GM19452 (cell line): ENCODE results near the gene ZMAT5.
"Not testable (repeated sequence)": the region's sequence is repeated elsewhere in the genome, so short reads cannot be mapped to it uniquely, and the experiment has no call there.

Source experiments
- ATAC-seq: cut with Tn5 transposase; IDR thresholded peaks from one replicate; pipeline ENCODE4 v1.9.1; 2021; ENCODE audit not compliant: unreplicated experiment

The ZMAT5 gene

DNA sequence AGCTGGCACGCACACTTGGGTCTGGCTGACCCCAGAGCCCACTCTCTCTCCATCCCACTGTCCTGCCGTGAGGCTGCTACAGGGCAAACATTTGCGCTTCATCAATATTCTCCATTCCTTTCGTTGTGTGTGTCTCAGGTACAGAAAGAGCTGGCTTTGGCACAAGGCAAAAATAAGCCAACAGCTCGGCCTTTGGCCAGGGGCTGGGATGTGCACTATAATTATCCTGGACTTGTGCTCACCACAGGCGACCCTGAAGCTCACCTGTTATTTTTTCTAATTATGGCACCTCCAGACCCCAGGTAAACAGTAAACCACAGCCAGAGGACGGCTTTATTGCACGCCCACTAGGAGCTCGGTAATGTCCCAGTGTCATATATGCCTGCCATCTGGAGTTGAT, 10.9 kb downstream of the ZMAT5 start:
- ATAC-seq = no peak

DNA sequence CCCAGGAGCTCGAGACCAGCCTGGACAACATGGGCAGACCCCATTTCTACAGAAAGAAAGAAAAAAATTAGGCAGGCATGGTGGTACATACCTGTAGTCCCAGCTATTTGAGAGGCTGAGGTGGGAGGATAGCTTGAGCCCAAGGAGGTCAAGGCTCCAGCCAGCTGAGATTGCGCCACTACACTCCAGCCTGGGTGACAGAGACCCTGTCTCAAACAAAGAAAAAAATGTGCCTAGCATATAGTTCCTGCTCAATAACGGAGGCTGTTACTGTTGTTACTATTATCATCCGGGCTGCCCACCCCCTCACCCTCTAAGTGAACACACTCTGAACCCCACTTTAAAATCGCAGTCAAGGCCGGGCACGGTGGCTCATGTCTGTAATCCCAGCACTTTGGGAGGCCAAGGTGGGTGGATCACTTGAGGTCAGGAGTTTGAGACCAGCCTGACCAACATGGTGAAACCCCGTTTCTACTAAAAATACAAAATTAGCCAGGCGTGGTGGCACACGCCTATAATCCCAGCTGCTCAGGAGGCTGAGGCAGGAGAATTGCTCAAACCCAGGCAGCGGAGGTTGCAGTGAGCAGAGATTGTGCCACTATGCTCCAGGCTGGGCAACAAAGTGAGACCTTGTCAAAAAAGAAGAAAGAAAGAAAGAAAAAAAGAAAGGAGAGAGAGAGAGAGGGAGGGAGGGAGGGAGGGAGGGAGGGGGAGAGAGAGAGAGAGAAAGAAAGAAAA, 12.0 kb downstream of the ZMAT5 start:
- not testable (repeated sequence) for ATAC-seq

DNA sequence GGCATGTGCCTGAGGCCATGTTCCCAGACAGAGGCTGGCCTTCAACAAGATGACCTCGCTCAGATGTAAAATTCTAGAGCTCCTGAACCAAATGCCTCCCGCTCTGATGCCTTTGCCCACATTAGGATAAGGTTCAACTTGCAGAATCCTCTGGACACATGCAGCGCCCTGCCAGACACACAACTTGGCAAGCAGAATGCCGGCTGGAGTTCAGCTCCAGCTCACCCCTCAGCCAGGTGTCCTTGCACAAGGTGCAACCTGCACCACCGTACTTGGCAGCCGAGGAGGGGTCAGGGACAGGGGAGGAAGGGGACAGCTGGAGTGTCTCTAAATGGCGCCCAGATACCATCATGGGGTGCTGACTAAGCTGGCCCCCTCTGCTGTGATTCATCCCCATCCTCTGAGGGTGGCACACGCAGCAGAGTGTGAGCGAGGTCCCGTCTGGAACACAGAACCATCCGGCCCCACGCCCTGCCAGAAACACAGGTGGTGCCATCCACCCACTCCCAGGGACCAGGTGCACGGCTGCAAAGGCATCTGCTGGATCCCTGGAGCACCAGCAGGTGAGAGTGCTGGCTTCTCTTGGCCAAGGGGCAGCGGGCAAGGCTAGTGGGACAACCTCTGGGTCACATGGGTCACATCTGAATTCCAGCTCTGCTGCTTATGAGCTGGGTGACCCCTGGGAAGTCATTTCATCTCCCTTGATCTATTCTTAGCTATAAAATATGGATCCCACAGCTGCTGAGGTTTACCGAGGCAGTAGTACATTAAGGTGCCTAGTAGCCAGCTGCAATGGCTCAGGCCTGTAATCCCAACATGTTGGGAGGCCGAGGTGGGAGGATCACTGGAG, 12.8 kb downstream of the ZMAT5 start:
- no peak for ATAC-seq

DNA sequence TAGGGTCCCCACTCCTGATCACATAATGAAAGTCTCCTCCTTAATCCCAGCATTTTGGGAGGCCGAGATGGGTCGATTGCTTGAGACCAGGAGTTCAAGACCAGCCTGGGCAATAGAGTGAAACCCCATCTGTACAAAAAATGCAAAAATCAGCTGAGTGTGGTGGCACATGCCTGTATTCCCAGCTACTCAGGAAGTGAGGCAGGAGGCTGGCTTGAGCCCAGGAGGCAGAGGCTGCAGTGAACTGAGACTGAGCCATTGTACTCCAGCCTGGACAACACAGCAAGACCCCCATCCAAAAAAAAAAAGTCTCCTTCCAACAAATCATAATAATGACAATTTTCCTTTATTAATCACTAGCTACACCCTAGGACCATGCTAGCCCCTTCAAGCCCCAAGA, 15.1 kb downstream of the ZMAT5 start:
- no peak for ATAC-seq

DNA sequence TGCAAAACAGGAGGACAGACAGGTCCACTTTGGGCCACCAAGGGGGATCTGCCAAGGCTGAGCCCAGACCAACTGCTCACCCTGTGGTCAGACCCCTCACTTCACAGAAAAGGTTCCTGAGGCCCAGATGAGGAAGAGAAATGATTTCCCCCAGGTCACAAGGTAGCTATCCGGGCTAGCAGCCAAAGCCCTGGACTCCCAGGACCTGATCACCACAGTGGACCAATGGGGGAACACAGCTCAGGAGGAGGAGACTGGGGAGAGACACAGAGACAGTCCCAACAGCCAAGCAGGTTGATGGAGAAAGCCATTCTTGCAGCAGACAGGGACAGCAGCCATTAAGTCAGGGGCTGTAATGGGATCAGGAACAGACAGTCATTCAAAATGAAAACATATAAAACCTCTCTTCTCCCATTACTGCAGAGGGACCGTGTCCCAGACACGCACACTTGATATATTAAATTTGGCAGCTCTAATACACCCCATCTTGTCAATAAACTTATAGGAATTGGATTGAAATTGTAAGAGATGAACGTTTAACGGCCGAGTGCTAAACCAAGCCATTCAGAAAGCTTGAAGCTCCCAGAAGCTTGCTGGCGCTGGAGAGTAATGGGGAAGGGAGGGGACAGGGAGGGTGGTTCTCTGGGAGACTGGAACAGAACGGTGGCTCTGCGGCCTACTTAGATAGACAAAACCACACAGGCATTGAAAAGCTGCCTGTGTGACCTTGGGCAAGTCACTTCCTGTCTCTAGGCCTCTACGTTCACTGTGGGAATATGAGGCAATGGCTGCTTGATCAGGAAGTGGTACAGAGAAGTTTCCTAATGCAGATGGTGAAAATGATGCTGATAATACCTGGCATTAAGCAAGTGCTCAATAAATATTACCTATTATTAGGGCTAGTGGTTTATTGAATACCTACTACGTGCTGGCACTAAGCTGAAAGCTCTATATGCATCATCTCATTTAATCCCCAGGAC, 16.0 kb downstream of the ZMAT5 start:
- ATAC-seq = no peak

DNA sequence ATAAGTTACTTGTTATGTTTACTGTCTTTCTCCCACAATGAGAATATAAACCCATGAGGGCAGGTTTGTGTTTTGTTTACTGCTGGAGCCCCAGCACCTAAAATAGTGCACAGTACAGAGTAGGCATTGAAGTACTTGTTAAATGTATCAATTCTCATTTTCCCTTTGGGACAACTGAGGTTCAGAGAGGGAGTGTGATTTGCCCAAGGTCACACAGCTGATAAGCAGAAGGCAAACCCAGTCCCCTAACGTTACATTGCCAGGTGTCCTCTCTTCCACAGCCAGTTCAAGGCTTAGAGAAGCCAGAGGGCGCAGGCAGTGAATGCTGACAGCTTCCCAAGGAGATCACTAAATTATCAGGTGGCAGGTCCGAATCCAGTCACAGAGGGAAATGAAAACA, 16.8 kb downstream of the ZMAT5 start:
- no peak for ATAC-seq

DNA sequence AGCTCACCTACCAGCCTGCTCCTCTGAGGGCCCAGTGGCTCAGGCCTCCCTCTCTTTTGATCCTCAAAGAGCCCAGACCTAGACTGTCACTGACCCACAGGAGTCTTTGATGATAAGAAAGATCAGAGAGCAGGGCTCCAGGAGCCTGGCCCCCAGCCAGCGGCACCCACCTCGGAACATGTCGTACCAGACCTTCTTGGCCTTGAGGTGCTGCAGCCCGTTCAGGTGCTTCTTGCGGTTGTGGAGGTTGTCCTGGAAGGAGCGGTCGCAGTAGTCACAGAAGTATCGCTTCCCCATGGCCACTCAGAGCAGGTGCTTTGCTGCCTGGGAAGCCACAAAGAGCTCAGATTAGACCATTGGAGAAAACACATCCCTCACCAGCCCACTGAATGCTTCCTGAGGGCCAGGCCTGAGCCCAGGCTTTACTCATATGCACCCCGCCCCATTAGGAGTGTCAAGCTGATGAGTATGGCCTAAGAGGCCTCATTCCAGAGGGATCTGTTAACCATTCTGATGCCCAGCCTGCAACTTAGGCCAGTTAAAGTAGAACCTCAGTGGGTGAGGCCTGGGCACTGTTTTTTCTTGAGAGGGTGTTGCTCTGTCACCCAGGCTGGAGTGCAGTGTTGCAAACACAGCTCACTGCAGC, 18.4 kb downstream of the ZMAT5 start:
- ATAC-seq = no peak

DNA sequence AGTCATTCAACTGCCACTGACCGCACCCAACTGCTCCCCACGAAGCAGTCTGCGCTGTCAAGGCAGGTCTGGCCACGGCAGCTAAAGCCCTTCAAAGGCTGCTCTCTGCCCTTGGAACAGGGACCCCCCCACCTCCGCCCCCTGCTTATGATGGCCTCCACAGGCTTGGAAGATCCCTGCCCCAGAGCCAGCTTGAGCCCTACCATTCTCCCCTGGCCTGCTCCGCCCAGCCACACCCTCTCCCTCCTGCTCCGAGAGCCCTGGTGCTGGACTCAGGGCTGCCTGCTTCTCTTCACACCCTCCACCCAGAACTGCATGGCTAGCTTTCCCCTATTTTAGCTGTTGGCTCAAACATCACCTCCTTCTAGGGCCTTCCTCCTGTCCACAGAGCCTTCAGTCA, 19.0 kb downstream of the ZMAT5 start:
- no peak for ATAC-seq

DNA sequence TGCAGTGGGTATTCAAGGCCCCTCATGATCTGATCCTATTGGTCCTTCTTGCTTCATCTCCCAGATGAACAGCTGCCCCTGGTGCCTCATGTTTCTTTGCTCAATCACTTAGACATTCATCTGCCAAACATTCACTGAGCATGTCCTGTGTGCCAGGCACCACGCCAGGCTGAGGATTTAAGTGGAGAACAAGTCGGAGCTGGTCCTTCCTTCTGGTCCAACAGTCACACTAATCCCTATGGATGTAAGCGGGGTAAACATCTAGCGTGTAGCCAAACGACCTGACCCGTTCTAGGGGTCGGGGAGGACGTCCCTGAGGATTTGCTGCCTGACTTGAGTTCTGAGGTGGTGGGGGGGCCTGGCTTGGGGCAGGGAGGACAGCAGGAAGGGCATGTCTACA, 21.9 kb downstream of the ZMAT5 start:
- no peak for ATAC-seq

DNA sequence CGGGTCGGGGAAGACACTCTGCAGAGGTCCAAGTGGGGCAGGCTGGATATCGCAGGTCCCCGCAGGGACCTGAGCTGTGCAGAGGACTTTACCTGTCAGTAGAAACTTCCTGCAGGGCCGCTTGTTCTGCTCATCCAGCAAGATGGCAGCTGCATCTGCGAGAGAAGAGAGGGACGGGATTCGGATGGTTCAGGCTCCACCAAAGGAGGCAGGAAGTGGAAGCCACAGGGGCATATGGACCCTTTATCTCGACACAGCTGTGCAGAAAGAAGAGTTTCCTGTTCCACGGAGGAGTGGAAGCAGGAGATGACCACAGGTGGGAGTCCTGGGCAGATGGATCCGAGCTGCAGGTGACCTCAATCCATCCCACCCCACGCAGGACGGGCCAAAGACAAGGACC, 24.5 kb downstream of the ZMAT5 start:
- ATAC-seq = no peak

DNA sequence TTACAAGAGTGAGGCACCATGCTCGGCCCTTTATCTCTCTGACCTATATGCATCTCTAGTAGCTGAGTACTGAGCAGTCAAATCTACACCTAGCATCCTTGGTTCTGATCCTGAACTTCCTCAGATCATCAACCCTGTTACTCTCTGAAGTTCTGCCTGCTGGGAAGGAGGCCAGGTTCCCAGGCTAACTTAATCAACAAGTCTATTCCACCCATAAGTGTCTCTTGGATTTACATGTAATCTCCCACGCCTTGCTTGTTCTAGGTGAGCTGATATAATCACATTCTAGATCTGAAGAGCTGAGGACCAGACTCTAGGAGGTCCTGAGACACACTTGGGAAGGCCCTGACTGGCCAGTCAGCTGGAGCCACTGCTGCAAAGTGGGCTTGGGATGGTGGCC, 24.9 kb downstream of the ZMAT5 start:
- ATAC-seq = no peak

DNA sequence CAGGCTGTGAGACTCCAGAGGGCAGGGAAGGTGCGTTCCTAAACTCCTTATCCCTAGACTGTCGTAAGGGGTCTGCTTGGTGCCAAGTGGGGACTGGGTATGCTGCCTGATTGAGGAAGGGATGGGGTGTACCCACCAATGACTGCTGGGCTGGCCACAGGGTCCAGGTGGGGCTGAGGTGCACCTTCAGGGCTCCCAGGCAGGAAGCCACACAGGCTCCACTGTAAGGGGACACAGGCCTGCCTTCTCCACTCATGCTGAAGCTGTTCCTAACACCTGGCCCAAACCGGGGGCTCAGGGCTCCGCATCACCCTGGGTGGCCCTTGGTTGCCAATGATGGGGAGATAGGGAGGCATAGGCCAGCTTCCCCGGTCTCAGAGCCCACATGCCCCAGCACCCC, 26.6 kb downstream of the ZMAT5 start:
- no peak for ATAC-seq

DNA sequence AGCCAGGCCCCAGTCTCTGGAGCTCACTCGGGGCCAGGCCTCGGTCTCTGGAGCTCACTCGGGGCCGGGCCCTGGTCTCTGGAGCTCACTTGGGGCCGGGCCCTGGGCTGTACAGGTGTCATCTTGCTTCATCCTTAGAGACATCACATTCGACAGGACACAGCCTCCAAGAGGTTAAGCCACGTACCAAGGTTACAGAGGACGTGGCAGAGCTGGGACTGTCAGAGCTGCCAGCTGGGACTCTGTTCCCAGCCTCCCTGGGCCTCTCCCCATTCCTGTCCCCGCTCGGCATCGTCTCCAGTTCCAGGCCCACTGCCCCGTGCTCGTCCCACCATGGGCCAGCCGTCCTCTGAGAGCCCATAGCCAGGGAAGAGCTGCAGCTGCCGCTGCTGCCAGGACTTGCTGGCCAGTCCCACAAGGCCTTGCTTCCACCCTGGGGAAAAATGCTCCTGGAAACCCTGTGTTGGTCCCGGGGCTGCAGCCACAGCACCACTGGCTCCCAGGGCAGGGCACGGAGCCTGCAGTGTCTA, 27.4 kb downstream of the ZMAT5 start:
- no peak for ATAC-seq

DNA sequence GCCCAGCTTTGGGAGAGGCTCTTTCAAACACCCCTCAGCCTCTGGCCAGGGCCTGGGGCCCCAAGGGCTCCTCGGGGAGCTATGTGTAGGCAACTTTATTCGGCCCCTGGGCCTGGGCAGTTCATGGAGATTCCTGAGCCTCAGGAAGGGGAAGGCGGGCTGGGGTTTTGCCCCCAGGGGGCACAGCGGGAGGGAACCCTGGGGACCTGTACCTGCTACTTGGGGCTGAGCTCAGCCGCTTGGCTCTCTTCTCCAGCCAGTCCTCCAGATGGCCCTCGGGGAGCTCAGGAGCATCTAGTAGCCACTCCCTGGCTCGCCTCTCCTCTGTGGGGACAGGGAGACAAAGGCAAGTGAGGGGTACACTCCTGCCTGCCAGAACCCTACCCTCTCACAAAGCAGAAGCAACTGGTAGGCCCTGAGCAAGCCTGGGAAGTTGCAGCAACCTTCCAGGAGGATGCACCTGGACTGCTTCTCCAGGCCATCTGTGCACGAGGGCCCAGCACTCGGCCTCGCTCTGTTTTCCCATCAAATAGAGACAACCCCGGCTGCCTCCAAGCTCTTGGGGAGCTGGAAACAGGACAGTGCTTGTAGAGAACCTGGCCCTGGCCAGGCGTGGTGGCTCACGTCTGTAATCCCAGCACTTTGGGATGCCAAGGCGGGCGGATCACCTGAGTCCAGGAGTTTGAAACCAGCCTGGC, 28.5 kb downstream of the ZMAT5 start:
- ATAC-seq = no peak

DNA sequence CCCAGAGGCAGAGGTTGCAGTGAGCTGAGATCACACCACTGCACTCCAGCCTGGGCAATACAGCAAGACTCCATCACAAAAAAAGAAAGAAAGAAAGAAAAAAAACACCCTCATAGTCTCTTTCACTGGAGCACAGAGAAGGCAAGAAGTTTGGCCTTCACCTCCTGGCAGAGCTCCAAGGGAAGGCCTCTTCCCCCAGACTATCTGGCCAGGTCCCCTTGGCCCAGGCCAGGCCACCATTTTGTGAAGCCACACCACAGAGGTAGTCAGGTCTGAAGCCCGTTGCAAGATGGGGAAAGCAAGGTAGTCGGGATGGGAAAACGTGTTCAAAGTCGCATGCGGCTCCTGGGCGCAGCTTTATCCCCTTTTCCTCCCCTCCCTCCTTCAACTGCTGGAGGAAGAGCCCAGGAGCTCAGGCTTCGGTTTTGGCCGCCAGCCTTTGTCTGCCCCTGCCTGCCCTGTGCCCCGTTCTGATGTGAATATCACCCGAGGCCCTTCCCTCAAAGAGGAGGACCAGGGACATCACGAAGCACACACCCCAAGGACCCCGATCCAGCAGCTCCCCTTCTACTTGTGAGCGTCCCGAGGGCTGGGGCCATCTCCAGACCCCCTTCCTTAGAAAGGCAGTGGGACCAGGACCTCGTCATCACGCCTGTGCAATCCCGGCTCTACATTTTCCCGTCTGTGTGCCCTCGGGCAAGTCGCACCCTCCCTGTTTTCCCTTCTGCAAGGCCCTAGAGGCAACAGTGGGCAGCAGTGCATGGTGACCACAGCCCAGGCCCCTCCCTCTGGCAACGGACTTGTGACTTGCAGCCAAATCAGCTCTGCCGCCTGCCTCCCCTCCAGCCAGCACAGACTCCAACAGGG, 29.3 kb downstream of the ZMAT5 start:
- ATAC-seq = no peak

DNA sequence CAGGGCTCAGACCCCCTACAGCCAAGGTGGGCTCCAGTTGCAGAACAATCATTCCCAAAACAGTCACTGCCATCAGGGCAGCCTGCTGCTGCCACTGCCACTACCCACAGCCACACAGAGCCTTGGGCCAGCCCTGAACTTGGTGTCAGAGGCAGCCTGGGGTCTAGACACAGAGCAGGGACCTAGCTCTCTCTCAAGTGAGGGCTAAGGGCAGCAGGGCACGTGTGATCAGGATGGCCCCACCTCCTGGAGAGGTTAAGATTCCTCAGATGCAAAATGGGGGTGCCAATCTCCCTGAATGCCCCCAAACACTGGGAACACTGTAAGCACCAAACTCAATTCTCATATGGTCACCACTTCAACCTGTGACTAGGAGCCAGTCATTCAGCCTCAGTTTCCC, 31.4 kb downstream of the ZMAT5 start:
- ATAC-seq = no peak

DNA sequence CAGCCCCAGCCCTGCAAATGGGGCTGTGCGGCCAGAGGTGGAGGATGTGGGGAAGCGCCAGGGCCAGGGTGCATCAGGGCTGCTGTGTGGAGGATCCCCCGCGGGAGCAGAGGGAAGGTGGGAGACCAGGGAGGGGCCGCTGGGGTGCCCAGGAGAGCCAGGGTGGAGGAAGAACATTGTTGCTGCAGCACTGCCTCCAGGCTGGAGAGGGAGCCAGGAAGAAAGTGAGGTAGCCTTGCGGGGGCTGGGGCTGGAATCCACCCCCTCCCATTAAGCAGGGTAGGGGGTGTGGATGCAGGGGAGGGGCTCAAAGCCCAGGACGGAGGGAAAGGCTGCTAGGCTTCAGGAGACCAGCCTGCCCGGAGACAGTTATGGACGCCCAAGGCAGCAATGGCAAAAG, 32.0 kb downstream of the ZMAT5 start:
- no peak for ATAC-seq

DNA sequence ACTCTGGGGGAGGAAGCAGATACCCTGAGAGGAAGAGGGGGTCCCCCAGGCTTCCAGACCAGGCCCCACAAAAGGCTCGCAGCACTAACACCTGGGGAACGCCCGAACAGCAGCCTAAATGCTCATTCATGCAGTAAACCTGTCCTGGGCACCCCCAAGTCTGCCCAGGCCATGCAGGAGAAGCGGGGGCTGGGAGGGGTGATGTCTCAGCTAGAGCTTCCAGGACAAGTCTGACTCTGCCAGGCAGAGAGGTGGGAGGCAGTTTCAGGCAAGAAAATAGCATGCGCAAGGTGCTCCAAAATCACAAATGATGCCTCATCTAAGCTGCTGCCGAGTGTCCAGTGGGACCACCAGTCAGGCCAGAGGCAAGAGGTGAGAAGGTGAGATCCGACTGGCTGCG, 32.4 kb downstream of the ZMAT5 start:
- no peak for ATAC-seq
